K562 (cell line): Measurements from ENCODE around the gene ESPL1. TPM values are rescaled to one million over a fixed set of nuclear protein-coding genes. Genes with fewer than 3 reads are reported as not detected.
A peak's percentile ranks its signal among the peaks of the same experiment; 100 is the strongest.

Source experiments
- ARID3B ChIP-seq: fragments of 250-450 bp; sonication (Bioruptor Pico); IDR thresholded peaks from 2 replicates; pipeline ENCODE4 v1.4.0; 2020; ENCODE audit warnings: borderline replicate concordance
- BCLAF1 ChIP-seq, 2 experiments: fragments of 450-650 bp in 1 of 2; IDR thresholded peaks; 2 replicates each; pipeline ENCODE4 v1.6.1; 2011 to 2017; ENCODE audit warnings: low read depth in 2 of 2, antibody characterized with exemption in 1 of 2, borderline replicate concordance in 1 of 2, low read length in 1 of 2, mild to moderate bottlenecking in 1 of 2, mixed read lengths in 1 of 2; ENCODE audit not compliant: control insufficient read depth in 1 of 2
- CBX2 ChIP-seq: fragments of 200-600 bp; sonication (generic); IDR thresholded peaks from one replicate; pipeline ENCODE4 v1.6.1; 2012; ENCODE audit warnings: mild to moderate bottlenecking, low read length, inconsistent platforms; ENCODE audit not compliant: insufficient read depth, poor library complexity, severe bottlenecking
- CEBPZ ChIP-seq: fragments of 150-350 bp; IDR thresholded peaks from 2 replicates; pipeline ENCODE4 v1.6.1; 2014; ENCODE audit warnings: low read depth, mild to moderate bottlenecking, low read length, borderline replicate concordance
- NRF1 ChIP-seq, 2 experiments: fragments of 450-650 bp; IDR thresholded peaks in 1 of 2; conservative IDR thresholded peaks in 1 of 2; 2 replicates each; pipeline ENCODE4 v1.6.1; 2014; ENCODE audit warnings: mild to moderate bottlenecking in 2 of 2
- NUFIP1 ChIP-seq: fragments of 450-650 bp; IDR thresholded peaks from 2 replicates; pipeline ENCODE4 v1.6.1; 2018; ENCODE audit not compliant: partially characterized antibody
- PHF21A ChIP-seq: fragments of 450-650 bp; IDR thresholded peaks from 2 replicates; pipeline ENCODE4 v1.6.1; 2017; ENCODE audit warnings: low read depth, borderline replicate concordance
- POLR2B ChIP-seq: fragments of 450-650 bp; IDR thresholded peaks from 2 replicates; pipeline ENCODE4 v1.6.1; 2018; ENCODE audit warnings: low read depth; ENCODE audit not compliant: partially characterized antibody
- SIN3A ChIP-seq, 2 experiments: fragments of 150-350 bp in 1 of 2; IDR thresholded peaks; 2 replicates each; pipeline ENCODE4 v1.6.1; 2011 to 2016; ENCODE audit warnings: borderline replicate concordance in 2 of 2, low read depth in 2 of 2, low read length in 2 of 2, mild to moderate bottlenecking in 2 of 2, moderate library complexity in 2 of 2; ENCODE audit not compliant: control insufficient read depth in 1 of 2
- SMAD4 ChIP-seq: fragments of 250-450 bp; sonication (Bioruptor Pico); conservative IDR thresholded peaks from 2 replicates; pipeline ENCODE4 v1.8.0; 2021; ENCODE audit warnings: inconsistent platforms, mild to moderate bottlenecking, moderate library complexity
- TARDBP ChIP-seq: fragments of 450-650 bp; IDR thresholded peaks from 2 replicates; pipeline ENCODE4 v1.6.1; 2016
- TCFL5 ChIP-seq: fragments of 250-450 bp; sonication (Bioruptor Pico); conservative IDR thresholded peaks from 2 replicates; pipeline ENCODE4 v1.6.1; 2021; ENCODE audit warnings: mild to moderate bottlenecking, moderate library complexity, matching md5 sums
- ZBED1 ChIP-seq: IDR thresholded peaks from 2 replicates; pipeline ENCODE4 v1.6.1; 2014
- ZNF239 ChIP-seq: fragments of 250-450 bp; sonication (Bioruptor Pico); IDR thresholded peaks from 2 replicates; pipeline ENCODE4 v1.4.0; 2020; ENCODE audit warnings: mild to moderate bottlenecking
- ZNF280B ChIP-seq: fragments of 250-450 bp; sonication (Bioruptor Pico); IDR thresholded peaks from 2 replicates; pipeline ENCODE4 v1.5.1; 2021; ENCODE audit warnings: mild to moderate bottlenecking
- ZNF311 ChIP-seq: fragments of 250-450 bp; sonication (Bioruptor Pico); IDR thresholded peaks from 2 replicates; pipeline ENCODE4 v1.4.0; 2020; ENCODE audit warnings: mild to moderate bottlenecking, moderate library complexity
- polyA plus RNA-seq, 8 experiments: library from polyadenylated mRNA; depleted of rRNA in 4 of 8; stranded (reverse) in 5 of 8; unstranded in 3 of 8; fragments of >200 nt; fragmentation: Nextera tagmentation in 2 of 8; fragmentation: Illumina TruSeq in 1 of 8; extraction: Ambion mirVana in 2 of 8; extraction: Trizol in 1 of 8; gene quantifications; 2 replicates each; pipeline versions ENCODE4 v1.2.1 to v1.2.3, GENCODE V29; 2011 to 2014; ENCODE audit warnings: inconsistent platforms in 1 of 8, missing spikeins in 1 of 8
- total RNA-seq, 7 experiments: library from RNA; depleted of rRNA in 6 of 7; stranded (reverse); fragments of >200 nt in 6 of 7; fragmentation: Illumina TruSeq in 2 of 7; extraction: Trizol in 2 of 7; gene quantifications; 2 replicates each; pipeline versions ENCODE4 v1.2.1 to v1.2.3, GENCODE V29; 2011 to 2021; ENCODE audit warnings: low replicate concordance in 1 of 7

ESPL1 gene
- total and polyA plus RNA-seq, 9 of the 15 experiments (the other 6 are each of a cell fraction or from before 2014, with no cell fraction given) = 1.2 to 55.0 (median 18.7) TPM

- TF ChIP-seq PHF21A (no peak), CBX2 (no peak), CEBPZ (no peak), ZNF311 (CRISPR knock-in tag) (no peak), ZNF239 (no peak), ZNF280B (CRISPR knock-in tag) (no peak), ZBED1 (no peak), BCLAF1 (IDR thresholded peaks at IDR 0.05; ENCODE audit: borderline replicate concordance in 1 of 2, control insufficient read depth in 1 of 2, low read depth in 2 of 2, low read length in 1 of 2) (no peak), NUFIP1 (no peak), TCFL5 (CRISPR knock-in tag) (no peak), SMAD4 (CRISPR knock-in tag) (no peak), NRF1 (conservative IDR thresholded peaks at IDR 0.05 in 1 of 2, IDR thresholded peaks at IDR 0.05 in 1 of 2) (0 out of 4 replicates have a peak, but pooled peaks of 1 of the 2 experiments have one; percentile 24), POLR2B (peak; percentile 19), SIN3A (IDR thresholded peaks at IDR 0.05; ENCODE audit: borderline replicate concordance in 2 of 2, control insufficient read depth in 1 of 2, low read depth in 2 of 2, low read length in 2 of 2) (no peak), ARID3B (CRISPR knock-in tag) (no peak), TARDBP (no peak)
These were observed 23.8 kb upstream of the ESPL1 start (continued) for GRCh38 chr12:53244337-53244736.
